ENCODE results near the gene VHLL.
A peak's percentile ranks its signal among the peaks of the same experiment; 100 is the strongest.

Gene VHLL

DNA sequence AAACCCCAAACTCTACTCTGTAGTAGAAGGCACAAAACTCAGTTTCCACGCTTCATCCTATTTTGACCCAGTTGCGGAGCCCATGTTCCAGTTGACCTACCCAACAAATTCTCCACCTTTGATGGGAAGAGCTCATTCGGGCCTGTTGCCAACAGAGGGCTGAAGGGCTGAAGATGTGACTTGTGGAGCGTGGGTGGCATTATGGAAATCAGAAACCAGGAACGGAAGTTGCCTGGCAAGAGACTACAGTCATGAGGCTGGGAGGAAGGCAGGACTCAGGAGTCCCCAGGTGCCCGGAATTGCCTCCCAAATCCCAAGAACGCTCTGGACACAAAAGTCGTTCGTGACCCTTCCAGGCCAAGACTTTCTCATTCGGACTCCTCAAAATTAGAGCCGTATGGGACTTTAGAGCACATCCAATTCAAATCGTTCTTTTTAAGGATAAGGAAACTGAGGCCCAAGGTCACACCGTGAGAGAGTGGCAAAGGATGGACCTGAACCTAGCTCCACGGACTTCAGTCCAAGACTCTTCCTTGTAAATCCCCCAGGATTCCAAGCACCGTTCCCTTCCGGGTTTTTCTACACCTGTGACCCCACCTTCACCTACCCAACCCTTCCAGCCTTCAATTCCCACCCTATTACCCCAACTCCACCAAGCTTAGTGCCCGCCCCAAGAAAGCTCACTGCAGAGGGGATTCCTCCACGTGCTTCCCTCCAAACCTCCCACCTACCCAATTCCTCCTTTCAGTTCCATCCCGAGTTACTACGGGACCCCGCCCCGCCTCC is 17.2 kb downstream of the VHLL start:
- Histone ChIP-seq H3K27me3 (replicated peaks; ENCODE audit: control insufficient read depth, insufficient read depth, low read length, poor library complexity, severe bottlenecking) (no peaks in the 10 kb centered on the region), H3K9me3 (ENCODE audit: control insufficient read depth, low read length) (no peaks in the 10 kb centered on the region), H3K27ac (ENCODE audit: insufficient read depth, low read length, poor library complexity, severe bottlenecking) (peak overlapping the region; percentile 81), H3K4me1 (ENCODE audit: control insufficient read depth, insufficient read depth, low read length, poor library complexity, severe bottlenecking) (peaks cover 18% of the 10 kb centered on the region), H3K36me3 (ENCODE audit: control insufficient read depth, insufficient read depth, low read length) (peaks cover 23% of the 10 kb centered on the region), H3K4me3 (ENCODE audit: insufficient read depth, low read depth, low read length, poor library complexity, severe bottlenecking) (peak overlapping the region; percentile 88)
- DNase-seq, result no peak

DNA sequence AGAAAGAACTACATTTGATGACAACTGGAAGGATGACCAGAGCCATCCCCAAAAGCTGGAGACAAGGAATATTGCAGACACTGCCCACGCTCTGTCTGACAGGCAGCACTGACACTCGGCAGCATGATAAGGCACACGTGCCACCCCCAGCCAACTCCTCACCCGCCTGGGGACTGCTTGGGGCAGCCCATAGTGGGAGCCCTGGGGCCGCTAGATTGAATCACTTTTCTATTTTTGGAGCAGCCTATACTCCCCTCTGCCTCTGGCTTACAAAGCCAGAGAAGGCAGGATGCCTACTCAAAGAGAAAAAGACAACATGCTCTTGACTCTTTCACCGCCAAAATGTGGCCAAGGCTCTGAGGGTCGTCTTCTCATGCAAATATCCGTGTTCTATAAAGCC is 17.8 kb downstream of the VHLL start:
- Histone ChIP-seq H3K4me3 (ENCODE audit: insufficient read depth, low read depth, low read length, poor library complexity, severe bottlenecking) (peak overlapping the region; percentile 88), H3K27me3 (replicated peaks; ENCODE audit: control insufficient read depth, insufficient read depth, low read length, poor library complexity, severe bottlenecking) (no peaks in the 10 kb centered on the region), H3K27ac (ENCODE audit: insufficient read depth, low read length, poor library complexity, severe bottlenecking) (peak overlapping the region; percentile 81), H3K36me3 (ENCODE audit: control insufficient read depth, insufficient read depth, low read length) (peaks cover 29% of the 10 kb centered on the region), H3K9me3 (ENCODE audit: control insufficient read depth, low read length) (no peaks in the 10 kb centered on the region), H3K4me1 (ENCODE audit: control insufficient read depth, insufficient read depth, low read length, poor library complexity, severe bottlenecking) (peaks cover 18% of the 10 kb centered on the region)
- no peak for DNase-seq

DNA sequence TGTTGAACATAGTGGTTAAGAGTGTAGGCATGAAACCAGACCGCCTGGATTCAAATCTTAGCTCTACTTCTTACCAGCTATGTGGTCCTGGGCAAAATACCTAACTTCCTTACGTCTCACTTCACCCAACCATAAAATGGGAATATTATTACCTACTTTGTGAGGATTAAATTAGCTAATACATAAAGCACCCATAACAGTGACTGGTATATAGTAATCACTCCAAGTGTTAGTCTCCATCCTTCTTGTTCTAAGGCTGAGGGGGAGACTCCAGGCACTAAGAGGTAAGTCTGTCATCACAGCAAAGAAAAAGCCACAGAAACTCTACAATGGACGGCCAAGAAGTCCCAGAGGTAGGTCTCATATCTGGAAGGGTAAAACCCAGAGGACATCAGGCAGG is 19.3 kb downstream of the VHLL start:
- H3K4me1 ChIP-seq (ENCODE audit: control insufficient read depth, insufficient read depth, low read length, poor library complexity, severe bottlenecking), result peaks cover 18% of the 10 kb centered on the region
- no peak overlapping the region for H3K27ac ChIP-seq (ENCODE audit: insufficient read depth, low read length, poor library complexity, severe bottlenecking)
- no peak for DNase-seq
- H3K36me3 ChIP-seq (ENCODE audit: control insufficient read depth, insufficient read depth, low read length), result peaks cover 34% of the 10 kb centered on the region
- no peaks in the 10 kb centered on the region for H3K9me3 ChIP-seq (ENCODE audit: control insufficient read depth, low read length)
- H3K27me3 ChIP-seq (replicated peaks; ENCODE audit: control insufficient read depth, insufficient read depth, low read length, poor library complexity, severe bottlenecking), result no peaks in the 10 kb centered on the region
- no peak overlapping the region for H3K4me3 ChIP-seq (ENCODE audit: insufficient read depth, low read depth, low read length, poor library complexity, severe bottlenecking)

DNA sequence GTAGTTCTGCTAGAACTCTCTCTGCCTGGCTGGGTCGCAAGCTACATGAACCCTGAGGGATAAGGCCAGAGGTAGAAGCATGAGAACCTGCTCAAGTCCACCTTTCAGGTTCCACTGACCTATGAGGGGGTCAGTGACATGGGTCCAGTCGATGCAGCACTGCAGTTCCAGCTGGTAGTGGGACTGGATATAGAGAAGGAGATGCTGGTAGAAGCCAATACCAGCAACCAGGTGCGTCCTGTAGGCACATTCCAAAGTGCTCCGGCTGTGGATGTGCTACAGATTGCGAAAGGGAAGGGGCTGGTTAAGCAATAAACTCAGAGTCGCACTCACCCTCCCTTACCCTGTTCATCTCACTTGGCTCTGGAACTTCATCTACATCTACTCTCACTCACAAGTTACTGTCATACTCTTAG is 22.1 kb downstream of the VHLL start:
- no peak overlapping the region for H3K27ac ChIP-seq (ENCODE audit: insufficient read depth, low read length, poor library complexity, severe bottlenecking)
- no peak for DNase-seq
- peaks cover 11% of the 10 kb centered on the region for H3K4me1 ChIP-seq (ENCODE audit: control insufficient read depth, insufficient read depth, low read length, poor library complexity, severe bottlenecking)
- H3K36me3 ChIP-seq (ENCODE audit: control insufficient read depth, insufficient read depth, low read length), result peaks cover 63% of the 10 kb centered on the region
- H3K4me3 ChIP-seq (ENCODE audit: insufficient read depth, low read depth, low read length, poor library complexity, severe bottlenecking), result no peak overlapping the region
- no peaks in the 10 kb centered on the region for H3K9me3 ChIP-seq (ENCODE audit: control insufficient read depth, low read length)
- H3K27me3 ChIP-seq (replicated peaks; ENCODE audit: control insufficient read depth, insufficient read depth, low read length, poor library complexity, severe bottlenecking), result no peaks in the 10 kb centered on the region

DNA sequence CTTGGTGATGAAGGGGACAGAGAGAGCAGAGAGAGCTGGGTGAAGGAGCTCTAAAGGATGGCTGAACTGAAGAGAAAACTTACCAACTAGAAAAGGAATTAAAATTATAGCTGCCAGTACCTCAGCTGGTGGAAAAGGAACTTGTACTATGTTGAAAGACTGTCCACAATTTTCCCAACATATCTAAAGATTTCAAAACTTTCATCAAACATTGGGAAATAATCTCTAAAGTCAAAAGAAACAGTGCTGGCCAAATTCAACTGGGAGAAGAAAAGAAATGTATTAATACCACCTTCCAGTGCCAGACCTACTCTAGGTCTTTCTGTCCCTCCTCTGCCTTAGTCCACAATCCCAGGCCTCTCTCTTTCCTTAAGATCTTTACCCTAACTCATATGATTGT is 22.6 kb downstream of the VHLL start:
- no peak for DNase-seq
- no peaks in the 10 kb centered on the region for H3K27me3 ChIP-seq (replicated peaks; ENCODE audit: control insufficient read depth, insufficient read depth, low read length, poor library complexity, severe bottlenecking)
- H3K27ac ChIP-seq (ENCODE audit: insufficient read depth, low read length, poor library complexity, severe bottlenecking), result no peak overlapping the region
- H3K4me3 ChIP-seq (ENCODE audit: insufficient read depth, low read depth, low read length, poor library complexity, severe bottlenecking), result no peak overlapping the region
- peaks cover 63% of the 10 kb centered on the region for H3K36me3 ChIP-seq (ENCODE audit: control insufficient read depth, insufficient read depth, low read length)
- H3K9me3 ChIP-seq (ENCODE audit: control insufficient read depth, low read length), result no peaks in the 10 kb centered on the region
- H3K4me1 ChIP-seq (ENCODE audit: control insufficient read depth, insufficient read depth, low read length, poor library complexity, severe bottlenecking), result peaks cover 7% of the 10 kb centered on the region

DNA sequence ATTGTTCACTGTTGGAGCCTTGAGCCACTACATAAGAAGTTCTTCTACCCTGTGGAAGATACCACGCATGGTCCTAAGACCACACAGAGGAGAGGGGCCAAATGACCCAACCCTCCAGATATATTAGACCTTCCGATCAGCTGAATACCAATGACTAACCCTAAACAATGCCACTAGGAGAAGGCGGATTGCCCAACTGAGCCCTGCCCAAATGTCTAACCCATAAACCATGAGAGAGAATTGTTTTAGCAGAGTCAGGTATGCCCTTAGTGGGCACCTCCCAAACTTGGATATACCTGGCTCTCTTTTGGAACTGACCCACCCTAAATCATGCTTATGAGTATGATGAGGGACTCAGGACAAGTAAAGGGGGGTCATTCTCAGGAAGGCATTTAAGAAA is 28.8 kb downstream of the VHLL start:
- no peak for DNase-seq

DNA sequence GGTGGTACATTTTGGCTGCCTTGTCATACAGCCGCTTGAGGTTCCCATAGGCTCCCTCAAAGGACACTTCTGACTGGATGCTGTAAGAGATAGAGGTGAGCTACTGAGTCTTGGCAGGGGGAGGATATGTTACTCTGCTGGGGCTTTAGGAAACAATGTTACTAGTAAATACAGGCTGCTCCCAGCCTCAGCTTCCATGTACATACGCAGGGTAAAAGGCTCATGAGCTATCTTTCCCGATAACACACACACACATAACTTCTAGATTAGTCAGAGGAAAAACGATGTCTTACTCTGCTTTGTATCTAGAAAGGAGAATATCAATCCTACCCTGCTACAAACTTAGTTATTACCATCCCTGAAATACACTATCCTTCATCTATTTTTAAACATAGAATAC is 30.8 kb downstream of the VHLL start:
- Histone ChIP-seq H3K36me3 (ENCODE audit: control insufficient read depth, insufficient read depth, low read length) (peaks cover 76% of the 10 kb centered on the region), H3K27ac (ENCODE audit: insufficient read depth, low read length, poor library complexity, severe bottlenecking) (no peak overlapping the region), H3K4me1 (ENCODE audit: control insufficient read depth, insufficient read depth, low read length, poor library complexity, severe bottlenecking) (no peaks in the 10 kb centered on the region), H3K27me3 (replicated peaks; ENCODE audit: control insufficient read depth, insufficient read depth, low read length, poor library complexity, severe bottlenecking) (no peaks in the 10 kb centered on the region), H3K4me3 (ENCODE audit: insufficient read depth, low read depth, low read length, poor library complexity, severe bottlenecking) (no peak overlapping the region), H3K9me3 (ENCODE audit: control insufficient read depth, low read length) (no peaks in the 10 kb centered on the region)
- no peak for DNase-seq

More for the DNA sequence above, 28.8 kb downstream of the VHLL start:
- Histone ChIP-seq H3K4me1 (ENCODE audit: control insufficient read depth, insufficient read depth, low read length, poor library complexity, severe bottlenecking) (no peaks in the 10 kb centered on the region), H3K36me3 (ENCODE audit: control insufficient read depth, insufficient read depth, low read length) (peaks cover 83% of the 10 kb centered on the region), H3K9me3 (ENCODE audit: control insufficient read depth, low read length) (no peaks in the 10 kb centered on the region), H3K27ac (ENCODE audit: insufficient read depth, low read length, poor library complexity, severe bottlenecking) (no peak overlapping the region), H3K4me3 (ENCODE audit: insufficient read depth, low read depth, low read length, poor library complexity, severe bottlenecking) (no peak overlapping the region), H3K27me3 (replicated peaks; ENCODE audit: control insufficient read depth, insufficient read depth, low read length, poor library complexity, severe bottlenecking) (no peaks in the 10 kb centered on the region)

DNA sequence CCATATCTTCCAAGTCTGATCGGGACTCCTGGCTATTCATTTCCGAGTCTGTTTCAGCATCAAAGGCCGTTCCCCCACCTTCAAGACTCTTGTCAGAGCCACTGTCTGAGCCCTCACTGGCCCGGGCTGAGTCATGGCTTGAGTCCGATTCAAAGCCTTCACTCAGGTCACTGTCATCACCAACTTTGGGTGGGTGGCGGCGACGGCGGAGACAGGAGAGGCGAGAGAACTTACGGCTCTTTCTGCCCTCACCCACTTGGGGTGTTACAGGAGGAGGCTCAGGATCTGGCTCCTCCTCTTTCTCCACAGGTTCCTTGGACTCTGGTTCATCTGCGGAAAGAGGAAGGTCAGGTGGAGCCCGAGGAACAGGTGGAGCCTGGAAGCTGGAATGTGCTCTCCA is 33.1 kb downstream of the VHLL start:
- H3K4me1 ChIP-seq (ENCODE audit: control insufficient read depth, insufficient read depth, low read length, poor library complexity, severe bottlenecking), result no peaks in the 10 kb centered on the region
- no peak for DNase-seq
- no peaks in the 10 kb centered on the region for H3K9me3 ChIP-seq (ENCODE audit: control insufficient read depth, low read length)
- no peak overlapping the region for H3K27ac ChIP-seq (ENCODE audit: insufficient read depth, low read length, poor library complexity, severe bottlenecking)
- H3K27me3 ChIP-seq (replicated peaks; ENCODE audit: control insufficient read depth, insufficient read depth, low read length, poor library complexity, severe bottlenecking), result no peaks in the 10 kb centered on the region
- H3K36me3 ChIP-seq (ENCODE audit: control insufficient read depth, insufficient read depth, low read length), result peaks cover 73% of the 10 kb centered on the region
- no peak overlapping the region for H3K4me3 ChIP-seq (ENCODE audit: insufficient read depth, low read depth, low read length, poor library complexity, severe bottlenecking)

DNA sequence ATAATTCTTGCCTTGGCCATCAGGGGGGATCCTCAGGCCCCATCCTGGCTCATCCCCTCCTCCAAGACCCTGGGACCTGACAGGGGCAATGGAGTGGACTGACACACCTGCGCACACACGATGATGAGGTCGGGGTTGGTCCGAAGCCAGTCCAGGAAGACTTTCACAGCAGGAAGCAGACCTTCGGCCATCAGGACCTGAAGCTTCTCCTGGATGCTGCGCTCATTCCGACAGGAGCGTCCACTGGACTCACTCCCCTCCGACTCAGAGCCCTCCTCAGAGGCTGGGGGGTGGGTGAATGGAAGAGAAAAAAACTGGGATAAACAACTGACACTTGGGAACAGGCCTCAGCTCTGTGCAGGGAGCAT is 35.8 kb downstream of the VHLL start:
- Histone ChIP-seq H3K27ac (ENCODE audit: insufficient read depth, low read length, poor library complexity, severe bottlenecking) (no peak overlapping the region), H3K4me3 (ENCODE audit: insufficient read depth, low read depth, low read length, poor library complexity, severe bottlenecking) (no peak overlapping the region), H3K36me3 (ENCODE audit: control insufficient read depth, insufficient read depth, low read length) (peaks cover 81% of the 10 kb centered on the region), H3K4me1 (ENCODE audit: control insufficient read depth, insufficient read depth, low read length, poor library complexity, severe bottlenecking) (no peaks in the 10 kb centered on the region), H3K9me3 (ENCODE audit: control insufficient read depth, low read length) (no peaks in the 10 kb centered on the region), H3K27me3 (replicated peaks; ENCODE audit: control insufficient read depth, insufficient read depth, low read length, poor library complexity, severe bottlenecking) (no peaks in the 10 kb centered on the region)
- no peak for DNase-seq

DNA sequence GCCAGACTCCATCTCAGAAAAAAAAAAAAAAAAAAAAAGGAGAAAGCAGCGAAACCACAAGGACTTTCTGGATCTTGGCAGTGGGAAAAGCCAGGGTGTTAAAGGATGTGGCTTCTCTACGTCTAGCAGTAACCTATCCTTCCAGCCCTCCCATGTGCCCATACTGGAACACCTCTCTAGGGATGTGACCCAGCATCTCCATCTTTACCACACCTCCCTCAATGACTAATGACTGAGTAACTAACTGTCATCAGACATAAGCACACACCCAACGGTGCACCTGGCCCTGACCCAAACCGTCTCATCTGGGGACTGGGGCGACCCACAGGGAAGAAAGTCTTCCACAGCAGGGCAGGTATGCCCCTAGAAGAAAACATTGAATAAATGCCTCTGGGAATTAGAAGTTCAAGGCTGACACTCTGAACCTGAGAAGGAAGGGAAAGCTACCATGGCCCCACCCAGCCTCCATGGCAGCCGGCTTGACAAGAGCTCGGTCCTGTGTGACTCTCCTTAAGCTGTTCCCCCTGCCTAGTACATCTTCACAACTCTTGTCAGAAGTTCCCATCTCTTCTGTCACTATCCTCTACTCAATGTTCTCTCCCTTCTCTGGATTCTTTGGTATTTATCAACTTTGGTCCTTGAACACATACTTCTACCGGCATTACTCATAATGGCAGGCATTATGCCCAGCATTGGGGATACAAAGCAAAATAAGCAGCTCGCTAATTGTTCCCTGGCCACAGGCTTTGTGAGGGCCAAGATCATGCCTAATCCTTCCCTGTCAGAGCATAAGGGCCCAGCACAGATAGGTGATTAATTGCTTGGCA is 36.4 kb downstream of the VHLL start:
- H3K9me3 ChIP-seq (ENCODE audit: control insufficient read depth, low read length), result no peaks in the 10 kb centered on the region
- no peak for DNase-seq
- H3K4me3 ChIP-seq (ENCODE audit: insufficient read depth, low read depth, low read length, poor library complexity, severe bottlenecking), result no peak overlapping the region
- peaks cover 81% of the 10 kb centered on the region for H3K36me3 ChIP-seq (ENCODE audit: control insufficient read depth, insufficient read depth, low read length)
- no peaks in the 10 kb centered on the region for H3K4me1 ChIP-seq (ENCODE audit: control insufficient read depth, insufficient read depth, low read length, poor library complexity, severe bottlenecking)
- no peaks in the 10 kb centered on the region for H3K27me3 ChIP-seq (replicated peaks; ENCODE audit: control insufficient read depth, insufficient read depth, low read length, poor library complexity, severe bottlenecking)
- no peak overlapping the region for H3K27ac ChIP-seq (ENCODE audit: insufficient read depth, low read length, poor library complexity, severe bottlenecking)
